DLD1 (cell line): Measurements from ENCODE around the gene SPHKAP.
"Not testable (repeated sequence)": the region's sequence is repeated elsewhere in the genome, so short reads cannot be mapped to it uniquely, and the experiment has no call there.

Experiments used
- in situ Hi-C: cut with HindIII; loops from 2 replicates; pipeline ENCODE4 v1.10.0; 2017; ENCODE audit warnings: low sequenced_read_pairs

The SPHKAP gene, protein sequence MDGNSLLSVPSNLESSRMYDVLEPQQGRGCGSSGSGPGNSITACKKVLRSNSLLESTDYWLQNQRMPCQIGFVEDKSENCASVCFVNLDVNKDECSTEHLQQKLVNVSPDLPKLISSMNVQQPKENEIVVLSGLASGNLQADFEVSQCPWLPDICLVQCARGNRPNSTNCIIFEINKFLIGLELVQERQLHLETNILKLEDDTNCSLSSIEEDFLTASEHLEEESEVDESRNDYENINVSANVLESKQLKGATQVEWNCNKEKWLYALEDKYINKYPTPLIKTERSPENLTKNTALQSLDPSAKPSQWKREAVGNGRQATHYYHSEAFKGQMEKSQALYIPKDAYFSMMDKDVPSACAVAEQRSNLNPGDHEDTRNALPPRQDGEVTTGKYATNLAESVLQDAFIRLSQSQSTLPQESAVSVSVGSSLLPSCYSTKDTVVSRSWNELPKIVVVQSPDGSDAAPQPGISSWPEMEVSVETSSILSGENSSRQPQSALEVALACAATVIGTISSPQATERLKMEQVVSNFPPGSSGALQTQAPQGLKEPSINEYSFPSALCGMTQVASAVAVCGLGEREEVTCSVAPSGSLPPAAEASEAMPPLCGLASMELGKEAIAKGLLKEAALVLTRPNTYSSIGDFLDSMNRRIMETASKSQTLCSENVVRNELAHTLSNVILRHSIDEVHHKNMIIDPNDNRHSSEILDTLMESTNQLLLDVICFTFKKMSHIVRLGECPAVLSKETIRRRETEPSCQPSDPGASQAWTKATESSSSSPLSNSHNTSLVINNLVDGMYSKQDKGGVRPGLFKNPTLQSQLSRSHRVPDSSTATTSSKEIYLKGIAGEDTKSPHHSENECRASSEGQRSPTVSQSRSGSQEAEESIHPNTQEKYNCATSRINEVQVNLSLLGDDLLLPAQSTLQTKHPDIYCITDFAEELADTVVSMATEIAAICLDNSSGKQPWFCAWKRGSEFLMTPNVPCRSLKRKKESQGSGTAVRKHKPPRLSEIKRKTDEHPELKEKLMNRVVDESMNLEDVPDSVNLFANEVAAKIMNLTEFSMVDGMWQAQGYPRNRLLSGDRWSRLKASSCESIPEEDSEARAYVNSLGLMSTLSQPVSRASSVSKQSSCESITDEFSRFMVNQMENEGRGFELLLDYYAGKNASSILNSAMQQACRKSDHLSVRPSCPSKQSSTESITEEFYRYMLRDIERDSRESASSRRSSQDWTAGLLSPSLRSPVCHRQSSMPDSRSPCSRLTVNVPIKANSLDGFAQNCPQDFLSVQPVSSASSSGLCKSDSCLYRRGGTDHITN (N-terminal part only)

DNA sequence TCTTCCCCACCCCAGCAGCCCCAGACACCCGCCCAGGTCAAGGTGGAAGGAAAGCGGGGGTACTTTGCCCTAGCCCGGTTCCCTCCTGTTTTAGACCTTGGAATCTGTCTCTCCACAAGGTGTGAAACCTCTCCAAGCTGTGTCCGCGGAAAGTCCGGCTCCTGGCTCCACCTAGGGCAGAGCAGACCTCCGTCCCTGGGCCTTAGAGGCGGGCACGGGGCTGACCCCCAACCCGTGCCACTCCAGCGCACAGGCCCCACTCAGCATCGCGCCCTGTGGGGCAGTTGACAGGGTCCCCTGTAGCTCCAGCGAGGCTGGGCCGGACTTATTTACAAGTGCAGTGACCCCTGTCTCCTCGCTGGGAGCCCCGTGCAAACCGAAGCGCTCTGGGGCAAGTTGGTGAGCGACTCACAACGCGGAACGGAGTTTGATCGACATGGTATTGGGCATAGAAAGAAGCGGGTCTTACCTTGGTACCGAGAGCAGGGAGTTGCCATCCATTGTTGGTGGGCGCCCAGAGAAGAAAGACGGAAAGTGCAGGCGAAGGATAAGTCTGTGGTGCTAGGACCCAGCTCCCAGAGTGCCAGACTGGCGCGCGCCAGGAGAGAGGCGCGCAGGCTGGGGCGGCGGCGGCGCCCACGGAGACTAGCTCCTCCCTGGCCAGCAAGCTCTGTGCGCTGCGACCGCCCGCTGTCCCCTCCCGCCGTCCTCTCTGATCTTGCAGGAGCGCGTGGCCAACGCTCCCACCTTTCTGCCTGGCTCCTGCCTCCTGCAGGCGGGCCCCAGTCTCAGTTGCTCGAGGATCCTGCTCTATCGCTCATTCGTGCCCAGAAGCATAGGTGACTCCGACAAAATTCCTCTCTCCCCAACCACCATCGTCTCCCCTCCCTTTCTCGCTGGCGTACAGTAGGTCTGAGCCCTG lies at the start of gene SPHKAP:
Gene SPHKAP, minus strand, starts transcription at position 590 of the 922 bp plus-strand sequence. Its CDS starts 89 bp downstream, at position 501.
- in situ Hi-C loops, result no loop called here

DNA sequence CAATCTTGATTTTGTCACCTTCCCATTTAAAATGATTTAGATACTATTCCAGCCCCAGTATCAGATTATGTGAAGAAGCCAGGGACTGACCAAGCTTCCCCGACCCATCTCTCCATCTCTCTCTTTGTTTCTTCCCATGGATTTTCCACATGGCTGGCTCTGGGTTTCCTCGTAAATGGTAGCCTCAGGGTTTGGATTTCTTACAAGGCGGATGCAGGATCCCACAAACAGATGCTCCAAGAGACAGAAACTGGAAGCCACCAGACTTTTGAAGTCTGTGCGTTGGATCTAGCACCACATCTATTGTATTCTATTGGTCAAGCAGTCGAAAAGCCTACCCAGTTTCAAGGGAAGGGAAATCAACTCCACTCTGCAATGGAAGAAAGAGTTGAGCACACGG lies 46.0 kb upstream of the SPHKAP start:
- in situ Hi-C loops, result no loop called here

DNA sequence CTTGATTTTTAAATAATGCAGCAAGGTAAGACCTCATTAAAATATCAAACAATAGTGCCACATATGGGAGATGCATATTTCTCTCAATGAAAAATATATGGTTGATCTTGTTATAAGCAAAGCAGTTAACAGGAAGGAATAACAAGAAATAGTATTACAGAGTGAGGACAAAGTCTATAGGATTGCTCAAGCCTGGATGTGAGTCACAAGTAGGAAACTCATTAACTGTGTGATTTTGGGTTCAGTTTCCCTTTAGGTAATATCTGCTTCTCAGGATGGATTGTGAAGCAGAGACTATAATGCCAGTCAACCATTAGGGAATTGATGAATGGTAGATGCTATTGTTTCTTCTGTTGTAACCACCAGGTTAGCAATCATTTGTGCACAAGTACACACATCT lies 42.9 kb upstream of the SPHKAP start:
- in situ Hi-C loops, result no loop called here

DNA sequence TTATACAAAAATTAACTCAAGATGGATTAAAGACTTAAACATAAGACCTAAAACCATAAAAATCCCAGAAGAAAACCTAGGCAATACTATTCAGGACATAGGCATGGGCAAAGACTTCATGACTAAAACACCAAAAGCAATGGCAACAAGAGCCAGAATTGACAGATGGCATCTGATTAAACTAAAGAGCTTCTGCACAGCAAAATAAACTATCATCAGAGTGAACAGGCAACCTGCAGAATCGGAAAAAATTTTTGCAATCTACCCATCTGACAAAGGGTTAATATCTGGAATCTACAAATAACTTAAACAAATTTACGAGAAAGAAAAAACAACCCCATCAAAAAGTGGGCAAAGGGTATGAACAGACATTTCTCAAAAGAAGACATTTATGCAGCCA lies 37.1 kb upstream of the SPHKAP start:
- in situ Hi-C loops, result not testable (repeated sequence)

DNA sequence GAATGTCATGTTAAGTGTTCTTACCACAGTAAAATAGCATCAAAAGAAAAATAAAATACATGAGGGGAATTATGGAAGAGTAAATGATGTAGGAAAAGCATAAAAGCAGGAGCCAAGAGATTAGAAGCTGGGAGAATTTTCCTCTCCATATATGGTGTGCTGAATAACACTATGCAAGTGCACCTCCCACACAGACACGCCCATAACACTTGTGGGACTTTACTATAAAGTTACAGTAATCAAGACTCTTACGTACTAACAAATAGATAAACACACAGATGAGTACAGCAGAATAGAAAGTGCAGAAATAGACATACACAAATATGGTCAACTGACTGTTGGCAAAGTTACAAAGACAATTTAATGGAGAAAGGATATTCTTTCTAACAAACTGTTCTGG lies 16.0 kb upstream of the SPHKAP start:
- in situ Hi-C loops, result no loop called here

DNA sequence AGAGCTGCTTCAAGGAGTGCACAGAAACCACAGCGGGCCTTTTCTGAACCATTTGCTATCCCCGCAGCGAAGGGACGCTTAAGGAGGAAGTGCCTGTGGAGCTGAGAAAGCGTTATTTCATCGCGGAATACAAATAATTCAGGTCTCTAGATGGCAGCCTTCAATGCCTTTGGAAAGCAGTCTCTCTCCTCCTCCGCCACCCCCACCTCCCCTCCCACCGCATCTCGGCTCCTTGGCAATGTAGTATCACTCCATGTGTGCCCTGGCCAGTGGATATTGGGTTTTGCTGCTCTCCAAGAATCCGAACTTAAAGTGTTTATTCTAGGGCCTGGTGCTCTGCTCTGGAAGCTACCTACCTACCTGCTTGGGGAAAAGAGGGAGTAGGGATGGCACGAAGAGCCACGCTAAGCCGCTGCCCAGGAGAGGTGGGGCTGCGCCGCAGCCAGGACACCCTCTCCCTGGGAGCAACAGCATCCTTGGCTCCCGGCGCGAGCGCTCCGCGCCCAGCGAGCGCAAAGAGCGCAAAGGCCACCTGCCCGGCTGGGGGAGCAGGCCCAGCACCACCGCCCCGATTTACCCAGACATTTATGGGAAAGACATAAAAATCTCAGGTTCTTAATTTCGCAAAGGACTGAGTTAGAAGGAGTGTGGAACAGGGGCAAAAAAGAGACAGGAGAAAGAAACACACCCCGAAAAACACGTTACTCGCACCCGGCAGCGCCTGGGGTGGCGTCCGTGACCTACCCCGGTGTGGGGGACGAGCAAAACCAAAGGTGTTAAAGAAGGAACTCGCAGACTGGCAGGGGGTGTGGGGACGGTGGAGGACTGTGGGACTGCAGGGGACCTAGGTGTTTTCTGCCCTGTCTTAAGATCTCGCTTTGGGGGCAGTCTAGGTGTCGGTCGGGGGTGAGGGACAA lies 1.0 kb downstream of the SPHKAP start:
- in situ Hi-C loops, result no loop called here

DNA sequence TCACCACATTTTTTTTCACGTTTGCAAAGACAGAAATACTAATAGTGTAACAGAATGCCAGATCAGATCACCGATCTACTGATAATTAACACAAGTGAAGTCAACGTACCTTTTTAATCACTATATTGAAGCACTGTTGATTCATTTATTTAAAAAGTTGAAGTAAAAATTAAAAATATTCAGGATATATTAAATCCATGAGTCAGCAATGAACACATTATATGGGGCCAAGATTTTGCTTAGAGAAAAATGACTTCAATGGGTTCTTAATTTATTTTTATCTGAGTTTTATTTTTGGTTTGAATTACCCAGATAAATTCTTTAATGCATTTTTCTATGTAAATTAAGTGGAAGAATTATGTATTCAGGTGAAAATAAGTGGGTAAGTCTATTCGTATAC lies 14.2 kb downstream of the SPHKAP start:
- in situ Hi-C loops, result no loop called here

DNA sequence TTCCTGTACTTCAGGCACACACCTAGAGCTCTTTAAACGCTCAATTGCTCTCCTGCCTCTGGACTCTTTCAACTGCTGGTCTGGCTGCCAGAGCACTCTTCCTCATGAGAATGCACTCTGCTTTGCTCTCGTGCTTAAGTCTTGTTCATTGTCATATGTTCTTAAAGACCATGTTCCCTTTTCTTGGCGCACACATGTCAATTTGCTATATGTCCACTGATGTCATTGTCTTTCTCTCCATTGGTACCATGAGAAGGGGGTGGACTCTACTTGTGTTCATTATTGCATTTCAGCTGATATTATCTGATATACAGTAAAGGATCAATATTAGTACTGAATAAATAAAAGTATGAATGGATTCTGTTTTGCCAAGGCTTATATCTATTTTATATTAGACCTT lies 16.8 kb downstream of the SPHKAP start:
- in situ Hi-C loops, result no loop called here

DNA sequence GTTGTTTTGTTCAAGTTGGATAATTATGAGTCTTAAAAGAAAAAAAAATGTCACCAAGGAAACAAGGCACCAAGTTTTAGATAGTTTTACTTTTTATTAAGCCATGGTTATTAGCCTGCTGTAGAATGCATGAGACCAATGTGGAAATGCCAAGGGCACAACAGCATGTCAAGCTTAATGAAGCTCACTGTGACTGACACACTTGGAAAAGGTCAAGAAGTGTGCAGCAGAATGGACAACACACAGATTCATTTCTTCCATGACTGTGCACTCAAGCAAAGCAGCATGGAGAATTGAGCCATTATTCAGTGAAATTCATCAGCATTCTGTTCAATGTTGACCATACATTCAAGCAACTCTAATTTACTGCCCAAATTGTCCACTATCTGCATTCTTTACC lies 23.6 kb downstream of the SPHKAP start:
- in situ Hi-C loops, result no loop called here

DNA sequence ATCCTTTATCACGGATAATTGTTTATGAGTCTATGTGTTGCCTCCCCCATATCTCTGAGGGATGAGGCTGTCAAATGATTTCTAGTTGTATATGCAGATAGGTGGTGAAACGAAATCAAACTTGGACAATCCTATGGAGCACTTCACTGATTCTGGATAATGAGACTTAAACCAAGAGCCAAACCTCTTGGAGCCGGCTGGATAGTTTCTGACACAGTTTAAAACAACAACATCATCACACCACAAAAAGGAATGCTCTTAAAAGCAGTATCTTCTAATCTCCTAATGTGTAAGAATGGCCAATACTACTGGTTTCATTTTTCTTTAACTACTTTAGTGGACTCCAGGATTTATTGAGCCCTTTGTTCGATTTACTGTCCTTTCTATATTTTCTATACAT lies 36.5 kb downstream of the SPHKAP start:
- in situ Hi-C loops, result no loop called here

DNA sequence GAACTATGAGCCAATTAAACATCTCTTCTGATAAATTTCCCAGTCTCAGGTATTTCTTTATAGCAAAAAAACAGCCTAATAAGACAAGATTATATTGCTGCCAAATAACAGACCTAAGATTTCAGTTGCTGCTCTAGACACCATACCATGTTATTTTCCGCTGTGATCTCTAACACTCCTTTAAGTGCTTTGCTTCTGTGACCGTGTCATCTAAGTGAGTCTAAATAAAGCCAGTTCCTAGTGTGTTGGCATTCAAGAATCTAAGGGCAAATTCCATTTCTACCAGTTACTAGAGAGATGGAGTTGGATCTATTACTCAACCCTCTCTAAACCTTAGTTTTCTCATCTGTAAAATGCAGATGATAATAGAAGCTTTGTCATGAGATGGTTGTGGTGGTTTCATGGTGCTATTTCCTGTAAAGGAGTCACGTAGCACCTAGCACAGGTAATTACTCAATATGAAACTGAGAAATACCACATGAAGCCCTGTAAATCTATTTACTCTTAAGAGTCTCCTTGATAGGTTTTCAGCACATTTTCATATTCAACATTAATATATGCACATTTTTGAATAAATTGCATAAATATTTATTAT lies 40.5 kb downstream of the SPHKAP start:
- in situ Hi-C loops, result no loop called here

DNA sequence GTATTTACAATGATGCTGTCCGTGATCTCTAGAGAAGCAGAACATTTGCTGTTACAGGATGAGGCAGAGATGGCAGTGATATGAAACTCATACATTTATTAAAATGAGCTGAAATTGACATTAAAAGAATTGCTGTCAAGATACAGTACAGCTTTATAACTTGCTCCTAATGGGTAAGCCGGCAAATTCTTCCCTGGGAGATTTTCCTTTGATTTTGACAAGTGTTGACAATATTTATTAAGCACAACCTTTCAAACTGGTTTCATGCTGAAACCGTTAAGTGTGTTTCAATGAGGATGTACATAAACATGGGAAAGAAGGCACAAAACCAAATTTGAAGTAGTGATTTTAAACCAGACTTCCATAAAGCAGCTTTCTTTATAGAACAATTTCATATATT lies 45.5 kb downstream of the SPHKAP start:
- in situ Hi-C loops, result no loop called here

DNA sequence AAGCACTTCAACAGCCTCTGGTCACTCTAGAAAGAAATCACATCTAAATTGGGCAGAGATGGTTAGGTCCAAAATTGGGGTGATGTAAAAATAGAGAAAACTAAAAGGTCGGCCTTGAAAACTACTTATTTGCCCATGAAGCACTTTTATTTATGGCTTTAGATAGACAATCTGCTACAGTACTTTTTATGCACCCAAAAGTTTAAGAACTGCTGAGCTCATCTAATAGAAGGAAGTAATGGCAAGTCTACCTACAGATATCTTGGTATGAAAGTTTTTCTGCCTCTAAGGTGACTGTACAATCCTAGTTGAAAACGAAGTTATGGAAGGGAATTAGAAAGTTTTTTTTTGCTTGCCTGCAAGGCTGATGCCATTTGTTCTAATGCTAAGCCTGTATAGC lies 46.2 kb downstream of the SPHKAP start:
- in situ Hi-C loops, result no loop called here

DNA sequence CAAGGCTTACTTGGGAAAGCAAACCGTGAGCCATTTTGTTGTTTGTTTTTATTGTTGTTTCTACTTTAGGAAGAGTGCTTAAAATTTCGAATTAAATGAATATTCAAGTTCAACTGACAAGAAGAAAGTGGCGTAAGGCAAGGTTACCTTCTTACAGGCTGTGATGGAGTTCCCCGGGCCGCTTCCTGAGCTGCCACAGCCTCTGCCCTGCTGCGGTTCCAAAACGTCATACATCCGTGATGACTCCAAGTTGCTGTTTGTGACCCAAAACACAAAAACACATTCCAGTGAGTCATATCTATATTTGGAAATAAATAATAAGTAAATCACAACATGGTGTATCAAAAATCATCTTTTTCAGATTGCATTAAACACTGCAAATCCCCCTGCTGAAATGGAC lies 49.7 kb downstream of the SPHKAP start:
- in situ Hi-C loops, result no loop called here

DNA sequence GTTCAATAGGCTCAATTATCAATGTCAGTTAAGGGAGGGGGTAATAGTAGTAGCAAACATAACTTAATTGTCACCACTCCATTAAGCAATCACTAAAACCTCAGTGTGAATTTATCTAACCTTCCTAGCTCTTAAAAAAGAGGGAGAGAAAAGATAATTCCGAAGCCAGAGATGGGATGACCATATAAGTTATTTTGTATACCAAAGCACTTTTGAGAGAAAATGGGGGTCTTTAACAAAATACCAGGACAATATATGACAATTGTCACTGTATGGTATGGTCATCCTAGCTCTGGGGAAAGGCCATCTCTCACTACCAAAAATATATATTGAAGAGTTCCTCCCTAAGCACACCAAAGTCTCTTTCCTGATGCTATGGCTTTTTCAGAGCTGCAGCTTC lies 55.1 kb downstream of the SPHKAP start:
- in situ Hi-C loops, result no loop called here

DNA sequence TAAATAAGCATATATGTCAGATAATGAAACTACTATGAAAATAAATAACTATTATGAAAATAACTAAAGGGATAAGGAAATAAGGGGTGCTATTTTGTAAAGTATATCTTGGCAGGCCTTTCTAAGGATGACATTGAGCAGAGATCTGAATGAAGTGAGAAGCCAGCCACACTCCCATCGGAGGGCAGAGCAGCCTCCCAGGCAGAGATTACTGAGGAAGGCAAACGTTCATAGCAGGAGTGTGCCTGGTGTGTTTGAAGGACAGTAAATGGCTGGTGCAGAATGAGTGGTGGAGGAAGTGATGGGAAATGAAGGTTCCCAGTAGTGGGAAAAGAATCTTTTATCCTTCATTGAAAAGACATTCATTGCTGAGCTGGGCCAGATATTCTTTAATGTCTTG lies 62.5 kb downstream of the SPHKAP start:
- in situ Hi-C loops, result no loop called here

DNA sequence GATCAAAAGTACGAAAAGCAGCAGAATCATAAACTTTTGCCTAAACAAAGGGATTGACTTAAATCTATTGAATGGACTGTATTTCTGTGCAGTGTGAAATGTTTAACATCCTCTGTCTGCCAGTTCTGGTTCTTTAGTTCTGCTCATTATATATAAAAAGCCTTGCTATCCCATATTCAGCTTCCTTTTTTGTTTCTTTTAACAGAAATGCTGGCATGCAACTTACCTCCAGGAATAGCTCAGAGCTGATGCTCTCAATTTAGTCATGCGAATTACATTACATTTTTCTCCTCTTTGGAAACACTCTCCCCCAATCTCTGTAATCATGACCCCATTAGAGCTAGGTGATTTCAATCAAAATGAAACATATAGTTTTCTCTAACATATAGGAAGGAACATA lies 73.6 kb downstream of the SPHKAP start:
- in situ Hi-C loops, result no loop called here

DNA sequence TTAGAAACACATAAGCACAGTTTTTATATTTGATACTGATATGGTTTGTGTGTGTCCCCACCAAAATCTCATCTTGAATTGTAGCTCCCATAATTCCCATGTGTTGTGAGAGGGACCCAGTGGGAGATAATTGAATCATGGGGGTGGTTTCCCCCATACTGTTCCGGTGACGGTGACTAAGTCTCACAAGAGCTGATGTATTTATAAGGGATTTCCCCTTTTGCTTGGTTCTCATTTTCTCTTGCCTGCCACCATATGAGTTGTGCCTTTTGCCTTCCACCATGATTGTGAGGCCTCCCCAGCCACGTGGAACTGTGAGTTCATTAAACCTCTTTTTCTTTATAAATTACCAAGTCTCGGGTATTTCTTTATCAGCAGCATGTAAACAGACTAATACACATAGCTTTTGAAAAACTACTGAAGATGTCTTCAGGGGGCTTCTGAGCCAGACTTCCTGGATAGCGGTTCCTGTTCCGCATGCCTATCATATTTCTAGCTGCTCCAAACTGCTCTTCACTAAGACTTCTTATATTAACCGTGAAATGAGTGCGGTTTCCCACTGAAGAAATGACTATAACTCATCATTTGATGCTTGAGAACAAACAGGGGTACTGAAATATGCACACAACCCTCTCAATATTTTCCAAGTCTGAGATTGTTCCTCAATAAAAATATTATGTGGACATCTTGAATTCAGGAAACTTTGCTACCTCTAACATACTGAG lies 75.8 kb downstream of the SPHKAP start:
- in situ Hi-C loops, result no loop called here
